Retinal pigment epithelial cell (primary cell): ENCODE data around the gene GNL1.
"Not testable (repeated sequence)": the region's sequence is repeated elsewhere in the genome, so short reads cannot be mapped to it uniquely, and the experiment has no call there.

Source experiments
- DNase-seq: peaks from one replicate; pipeline ENCODE4 v3.0.0-alpha.2; 2010; ENCODE audit warnings: low read depth
- H3K4me3 ChIP-seq: 2 replicates; pipeline ENCODE4 v1.5.1; 2011; ENCODE audit warnings: mild to moderate bottlenecking, low read length, control low read depth, moderate library complexity
- TF ChIP-seq, protein P1 (sequence below): conservative IDR thresholded peaks from 2 replicates; pipeline ENCODE4 v1.5.1; 2011; ENCODE audit warnings: low read depth, low read length, control low read depth, inconsistent platforms

Gene GNL1

DNA sequence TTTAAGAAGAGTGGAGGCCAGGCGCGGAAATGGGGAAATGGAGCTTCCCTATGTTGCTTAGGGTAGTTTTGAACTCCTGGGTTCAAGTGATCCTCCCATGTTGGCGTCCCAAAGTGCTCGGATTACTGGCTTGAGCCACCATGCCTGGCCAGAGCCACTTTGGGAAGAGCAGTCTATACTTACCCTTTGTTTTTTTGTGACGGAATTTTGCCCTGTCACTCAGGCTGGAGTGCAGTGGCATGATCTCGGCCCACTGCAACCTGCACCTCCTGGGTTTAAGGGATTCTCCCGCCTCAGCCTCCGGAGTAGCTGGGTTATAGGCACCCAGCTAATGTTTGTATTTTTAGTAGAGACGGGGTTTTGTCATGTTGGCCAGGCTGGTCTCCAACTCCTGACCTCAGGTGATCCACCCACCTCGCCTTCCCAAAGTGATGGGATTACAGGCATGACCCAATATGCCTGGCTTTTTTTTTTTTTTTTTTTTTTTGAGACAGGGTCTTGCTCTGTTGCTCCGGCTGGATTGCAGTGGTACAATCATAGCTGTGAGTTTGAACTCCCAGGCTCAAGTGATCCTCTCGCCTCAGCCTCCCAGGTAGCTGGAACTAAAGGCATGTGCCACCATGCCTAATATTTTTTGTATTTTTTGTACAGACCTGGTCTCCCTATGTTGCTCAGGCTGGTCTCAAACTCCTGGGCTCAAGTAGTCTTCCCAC lies 42.8 kb upstream of the GNL1 start:
- TF ChIP-seq, protein P1, sequence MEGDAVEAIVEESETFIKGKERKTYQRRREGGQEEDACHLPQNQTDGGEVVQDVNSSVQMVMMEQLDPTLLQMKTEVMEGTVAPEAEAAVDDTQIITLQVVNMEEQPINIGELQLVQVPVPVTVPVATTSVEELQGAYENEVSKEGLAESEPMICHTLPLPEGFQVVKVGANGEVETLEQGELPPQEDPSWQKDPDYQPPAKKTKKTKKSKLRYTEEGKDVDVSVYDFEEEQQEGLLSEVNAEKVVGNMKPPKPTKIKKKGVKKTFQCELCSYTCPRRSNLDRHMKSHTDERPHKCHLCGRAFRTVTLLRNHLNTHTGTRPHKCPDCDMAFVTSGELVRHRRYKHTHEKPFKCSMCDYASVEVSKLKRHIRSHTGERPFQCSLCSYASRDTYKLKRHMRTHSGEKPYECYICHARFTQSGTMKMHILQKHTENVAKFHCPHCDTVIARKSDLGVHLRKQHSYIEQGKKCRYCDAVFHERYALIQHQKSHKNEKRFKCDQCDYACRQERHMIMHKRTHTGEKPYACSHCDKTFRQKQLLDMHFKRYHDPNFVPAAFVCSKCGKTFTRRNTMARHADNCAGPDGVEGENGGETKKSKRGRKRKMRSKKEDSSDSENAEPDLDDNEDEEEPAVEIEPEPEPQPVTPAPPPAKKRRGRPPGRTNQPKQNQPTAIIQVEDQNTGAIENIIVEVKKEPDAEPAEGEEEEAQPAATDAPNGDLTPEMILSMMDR = no peak
- no peak overlapping the region for H3K4me3 ChIP-seq
- DNase-seq = no peak

DNA sequence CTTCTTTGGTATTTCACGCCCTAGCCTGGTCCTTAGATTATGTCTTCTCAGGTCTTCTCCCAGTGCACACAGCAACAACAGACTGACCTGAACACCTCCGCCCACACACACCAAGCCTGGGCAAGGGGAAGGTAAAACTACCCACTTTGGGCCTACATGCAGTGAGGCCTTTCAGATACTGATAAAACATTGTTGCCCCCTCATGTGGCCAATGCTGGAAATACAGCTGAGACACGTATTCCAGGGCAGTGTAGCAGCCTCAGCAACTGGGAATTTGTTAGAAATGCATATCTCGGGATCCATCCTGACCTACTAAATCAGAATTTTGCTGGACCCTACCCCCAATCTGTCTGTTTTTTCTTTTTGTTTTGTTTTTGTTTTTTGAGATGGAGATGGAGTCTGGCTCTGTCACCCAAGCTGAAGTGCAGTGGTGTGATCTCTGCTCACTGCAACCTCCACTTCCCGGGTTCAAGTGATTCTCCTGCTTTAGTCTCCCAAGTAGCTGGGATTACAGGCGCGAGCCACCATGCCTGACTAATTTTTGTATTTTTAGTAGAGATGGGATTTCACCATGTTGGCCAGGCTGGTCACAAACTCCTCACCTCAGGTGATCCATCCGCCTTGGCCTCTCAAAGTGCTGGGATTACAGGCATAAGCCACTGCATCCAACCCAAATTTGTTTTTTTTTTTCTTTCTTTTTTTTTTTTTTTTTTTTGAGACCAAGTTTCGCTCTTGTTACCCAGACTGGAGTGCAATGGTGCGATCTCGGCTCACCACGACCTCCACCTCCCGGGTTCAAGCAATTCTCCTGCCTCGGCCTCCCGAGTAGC lies 41.2 kb upstream of the GNL1 start:
- TF ChIP-seq, protein P1 = peak; percentile 80

DNA sequence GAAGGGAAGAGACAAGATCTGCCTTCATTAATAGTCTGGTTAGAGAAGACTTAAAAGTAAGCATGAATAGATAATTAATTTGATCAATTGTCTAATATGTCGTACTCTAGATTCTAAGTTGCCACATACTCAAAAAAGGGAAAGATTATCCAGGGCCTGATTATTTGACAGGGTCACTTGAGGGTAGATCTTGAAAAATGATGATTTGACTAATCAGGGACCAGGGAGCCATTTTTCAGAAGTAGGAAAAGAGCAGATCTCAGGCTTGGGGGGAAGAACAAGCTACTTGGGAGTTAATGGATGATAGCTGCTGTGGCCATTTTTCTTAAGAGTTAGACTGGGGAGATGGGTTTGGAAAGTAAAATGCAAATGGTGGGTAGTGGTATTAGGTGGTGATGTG lies 36.0 kb upstream of the GNL1 start:
- TF ChIP-seq, protein P1 = no peak
- no peak overlapping the region for H3K4me3 ChIP-seq
- DNase-seq = no peak

More for the DNA sequence above, 41.2 kb upstream of the GNL1 start:
- not testable (repeated sequence) for DNase-seq, H3K4me3 ChIP-seq

DNA sequence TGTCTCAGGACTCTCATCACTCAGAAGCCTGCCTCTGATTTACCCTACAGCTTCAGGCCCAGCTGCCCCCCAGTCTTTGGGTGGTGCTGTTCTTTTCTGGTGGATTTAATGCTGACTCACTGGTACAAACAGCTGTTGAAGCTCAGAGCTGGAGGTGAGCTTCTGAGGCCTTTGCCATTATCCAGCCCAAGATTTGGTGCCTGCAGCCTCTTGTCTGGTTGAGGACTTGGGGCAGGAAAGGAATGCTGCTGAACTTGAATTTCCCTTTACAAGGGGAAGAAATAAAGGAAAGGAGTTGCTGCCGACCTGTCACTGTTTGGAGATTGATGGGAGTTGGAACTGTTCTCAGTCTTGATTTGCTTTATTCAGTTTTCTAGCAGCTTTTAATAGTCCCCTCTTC lies 34.7 kb upstream of the GNL1 start:
- DNase-seq = no peak
- TF ChIP-seq, protein P1 = no peak
- H3K4me3 ChIP-seq = no peak overlapping the region

DNA sequence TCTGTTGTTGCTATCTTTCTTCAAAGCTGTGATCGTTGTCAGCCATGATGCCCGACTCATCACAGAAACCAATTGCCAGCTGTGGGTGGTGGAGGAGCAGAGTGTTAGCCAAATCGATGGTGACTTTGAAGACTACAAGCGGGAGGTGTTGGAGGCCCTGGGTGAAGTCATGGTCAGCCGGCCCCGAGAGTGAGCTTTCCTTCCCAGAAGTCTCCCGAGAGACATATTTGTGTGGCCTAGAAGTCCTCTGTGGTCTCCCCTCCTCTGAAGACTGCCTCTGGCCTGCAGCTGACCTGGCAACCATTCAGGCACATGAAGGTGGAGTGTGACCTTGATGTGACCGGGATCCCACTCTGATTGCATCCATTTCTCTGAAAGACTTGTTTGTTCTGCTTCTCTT lies 34.2 kb upstream of the GNL1 start:
- no peak overlapping the region for H3K4me3 ChIP-seq
- DNase-seq = no peak
- TF ChIP-seq, protein P1 = no peak

DNA sequence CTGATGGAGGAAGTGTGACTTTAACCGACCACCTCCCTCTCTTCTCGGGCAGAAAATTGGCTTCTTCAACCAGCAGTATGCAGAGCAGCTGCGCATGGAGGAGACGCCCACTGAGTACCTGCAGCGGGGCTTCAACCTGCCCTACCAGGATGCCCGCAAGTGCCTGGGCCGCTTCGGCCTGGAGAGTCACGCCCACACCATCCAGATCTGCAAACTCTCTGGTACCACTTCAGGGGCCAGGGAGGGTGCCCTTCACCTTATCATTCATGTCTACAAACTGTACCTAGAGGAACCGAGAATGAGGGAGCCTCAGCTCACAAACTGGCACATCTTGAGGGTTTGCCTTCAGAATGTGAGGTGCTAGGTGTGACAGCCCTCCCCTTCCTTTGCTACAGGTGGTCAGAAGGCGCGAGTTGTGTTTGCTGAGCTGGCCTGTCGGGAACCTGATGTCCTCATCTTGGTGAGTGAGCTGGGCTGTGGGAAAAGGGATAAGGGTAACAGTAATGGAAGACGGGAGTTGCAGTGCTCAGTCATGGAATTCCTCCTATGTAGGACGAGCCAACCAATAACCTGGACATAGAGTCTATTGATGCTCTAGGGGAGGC lies 33.6 kb upstream of the GNL1 start:
- DNase-seq = no peak
- TF ChIP-seq, protein P1 = no peak
- no peak overlapping the region for H3K4me3 ChIP-seq

DNA sequence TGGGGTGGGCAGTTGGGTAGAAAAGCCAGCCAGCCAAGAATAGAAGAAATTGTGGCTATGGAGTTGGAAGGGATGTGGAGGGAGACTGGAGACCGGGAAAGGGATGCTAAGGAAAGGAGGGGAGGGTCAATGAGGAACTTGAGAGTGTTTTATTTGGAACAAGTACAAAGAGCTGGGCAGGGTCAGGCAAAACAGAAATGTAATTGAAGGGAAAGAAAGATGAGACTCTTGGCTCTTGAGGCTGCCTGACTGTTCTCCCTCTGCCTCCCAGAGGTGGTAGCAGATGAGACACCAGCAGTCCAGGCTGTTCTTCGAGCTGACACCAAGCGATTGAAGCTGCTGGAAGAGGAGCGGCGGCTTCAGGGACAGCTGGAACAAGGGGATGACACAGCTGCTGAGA lies 27.6 kb upstream of the GNL1 start:
- no peak overlapping the region for H3K4me3 ChIP-seq
- TF ChIP-seq, protein P1 = no peak
- DNase-seq = no peak
